GM19438 (cell line): Measurements from ENCODE around the gene OR4S1.
"Not testable (repeated sequence)": the region's sequence is repeated elsewhere in the genome, so short reads cannot be mapped to it uniquely, and the experiment has no call there.

Source experiments
- ATAC-seq: cut with Tn5 transposase; IDR thresholded peaks from one replicate; pipeline ENCODE4 v1.9.1; 2021; ENCODE audit warnings: low read depth; ENCODE audit not compliant: unreplicated experiment

Gene OR4S1, protein sequence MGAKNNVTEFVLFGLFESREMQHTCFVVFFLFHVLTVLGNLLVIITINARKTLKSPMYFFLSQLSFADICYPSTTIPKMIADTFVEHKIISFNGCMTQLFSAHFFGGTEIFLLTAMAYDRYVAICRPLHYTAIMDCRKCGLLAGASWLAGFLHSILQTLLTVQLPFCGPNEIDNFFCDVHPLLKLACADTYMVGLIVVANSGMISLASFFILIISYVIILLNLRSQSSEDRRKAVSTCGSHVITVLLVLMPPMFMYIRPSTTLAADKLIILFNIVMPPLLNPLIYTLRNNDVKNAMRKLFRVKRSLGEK

GRCh38 chr11:48305923-48306322 is at the start of gene OR4S1:
OR4S1 (plus strand) TSS chr11:48306223; CDS start chr11:48306223, 0 bp downstream.
- ATAC-seq, result no peak

DNA sequence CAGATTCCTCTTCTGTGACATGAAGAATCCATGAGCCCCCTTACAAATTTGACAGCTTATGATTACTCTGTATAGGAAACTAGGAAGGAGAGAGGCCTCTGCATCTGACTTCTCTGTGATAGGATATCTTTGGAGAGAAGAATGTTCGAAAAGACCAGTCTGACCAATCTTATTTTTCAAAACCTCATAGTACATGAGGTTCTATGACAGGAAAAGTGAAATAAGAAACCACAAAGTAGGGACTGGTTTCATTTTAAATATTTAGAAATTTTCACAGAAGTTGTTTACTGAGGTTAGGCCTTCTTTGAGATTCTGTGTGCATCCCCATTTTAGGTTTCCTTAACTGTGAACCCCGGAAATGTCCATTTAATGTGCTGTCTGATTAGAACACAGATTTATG is 44.4 kb upstream of the OR4S1 start:
- ATAC-seq, result no peak

GRCh38 chr11:48263423-48263911 is 42.6 kb upstream of the OR4S1 start, which contains the start of gene OR4X1:
OR4X1 (plus strand) TSS chr11:48263861; CDS start chr11:48263861, 0 bp downstream.
- no peak for ATAC-seq

GRCh38 chr11:48270621-48271020 is 35.4 kb upstream of the OR4S1 start:
- ATAC-seq, result no peak

GRCh38 chr11:48272606-48273005 is 33.4 kb upstream of the OR4S1 start:
- no peak for ATAC-seq

- ATAC-seq, result peak; percentile 89
Measured at GRCh38 chr11:48307760-48308386, 1.9 kb downstream of the OR4S1 start.

- not testable (repeated sequence) for ATAC-seq
Measured at GRCh38 chr11:48313590-48313989, 7.6 kb downstream of the OR4S1 start.

- ATAC-seq, result not testable (repeated sequence)
Measured at GRCh38 chr11:48319813-48320212, 13.8 kb downstream of the OR4S1 start.

DNA sequence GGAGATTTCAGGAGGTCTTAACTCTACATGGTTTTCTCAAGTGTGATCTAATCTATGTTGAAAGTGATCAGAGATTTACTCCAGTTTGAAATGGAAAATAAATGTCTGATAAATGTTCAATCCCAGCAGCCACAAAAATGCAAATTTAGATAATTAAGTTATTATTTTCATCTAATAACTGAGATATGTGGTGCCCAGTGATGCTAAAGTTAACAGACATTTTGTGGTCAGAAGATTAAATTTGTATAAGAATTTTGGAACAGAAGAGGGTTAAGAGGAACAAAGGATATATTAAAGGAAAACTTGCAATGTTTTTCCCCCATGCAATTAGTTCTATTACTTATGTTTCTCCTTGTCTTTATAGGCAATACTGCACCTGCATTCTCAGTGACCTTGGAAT is 18.6 kb downstream of the OR4S1 start, which contains the start of gene OR4C3:
OR4C3 (plus strand) TSS at position 301 of the 400 bp plus-strand sequence. CDS start 102 bp downstream, outside the sequence.
- not testable (repeated sequence) for ATAC-seq

GRCh38 chr11:48341466-48341865 is 35.4 kb downstream of the OR4S1 start:
- no peak for ATAC-seq

DNA sequence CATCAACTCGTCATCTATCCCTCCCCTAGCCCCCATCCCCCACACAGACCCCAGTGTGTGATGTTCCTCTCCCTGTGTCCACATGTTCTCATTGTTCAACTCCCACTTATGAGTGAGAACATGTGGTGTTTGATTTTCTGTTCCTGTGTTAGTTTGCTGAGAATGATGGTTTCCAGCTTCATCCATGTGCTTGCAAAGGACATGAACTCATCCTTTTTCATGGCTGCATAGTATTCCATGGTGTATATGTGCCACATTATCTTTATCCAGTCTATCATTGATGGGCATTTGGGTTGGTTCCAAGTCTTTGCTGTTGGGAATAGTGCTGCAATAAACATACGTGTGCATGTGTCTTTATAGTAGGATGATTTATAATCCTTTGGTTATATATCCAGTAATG is 36.5 kb downstream of the OR4S1 start:
- not testable (repeated sequence) for ATAC-seq

- ATAC-seq, result not testable (repeated sequence)
Measured at GRCh38 chr11:48346286-48346685, 40.3 kb downstream of the OR4S1 start.

DNA sequence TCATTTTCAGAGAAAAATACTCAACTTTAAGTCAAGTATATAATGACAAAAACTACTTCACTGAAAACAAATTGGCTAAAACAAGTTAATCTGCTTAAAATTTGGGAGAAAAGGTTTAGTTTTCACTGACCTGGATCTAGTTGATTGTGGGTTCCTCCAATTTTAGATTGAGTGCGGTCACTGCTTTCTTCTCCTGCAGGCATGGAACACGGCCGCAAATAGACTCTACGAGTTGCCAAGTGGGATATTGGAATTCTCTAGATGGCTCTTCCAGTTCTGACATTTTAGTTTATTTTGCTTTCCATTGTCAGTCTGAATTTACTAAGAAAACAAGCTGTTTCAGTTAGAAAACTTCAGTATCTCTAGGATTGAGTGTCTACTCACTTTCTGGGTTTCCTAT is 48.0 kb downstream of the OR4S1 start:
- no peak for ATAC-seq

DNA sequence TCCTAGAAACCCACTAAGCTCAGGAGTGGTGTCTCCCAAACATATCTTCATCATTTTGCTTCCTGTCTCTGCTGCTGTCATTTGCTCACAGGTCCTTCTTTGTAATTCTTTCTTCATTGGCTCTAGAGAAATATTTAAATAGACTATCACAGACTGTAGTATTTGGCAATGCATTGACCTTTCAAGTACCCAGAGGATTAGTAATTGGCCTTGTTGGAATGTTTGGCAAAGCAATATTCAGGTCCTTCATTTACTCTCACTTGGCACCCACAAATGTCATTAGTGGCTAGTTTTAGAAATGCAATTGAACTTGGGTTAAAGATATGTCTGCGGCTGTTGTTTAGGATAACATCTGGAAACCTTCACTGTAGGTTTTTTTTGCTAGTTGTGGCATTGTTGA is 48.7 kb downstream of the OR4S1 start:
- ATAC-seq, result no peak
